ENCODE data around the gene AGL.

AGL gene

GRCh38 chr1:99814373-99814900 is 35.7 kb upstream of the AGL start:
- Histone ChIP-seq H3K9me2 (replicated peaks; ENCODE audit: control insufficient read depth, low read length) (no peaks in the 10 kb centered on the region), H3K27me3 (ENCODE audit: control insufficient read depth, low read length) (no peaks in the 10 kb centered on the region), H3K4me2 (ENCODE audit: low read length) (no peak overlapping the region), H3K36me3 (ENCODE audit: control insufficient read depth, low read length) (no peaks in the 10 kb centered on the region), H3K27ac (ENCODE audit: low read depth, low read length) (no peak overlapping the region), H3F3A (ENCODE audit: control insufficient read depth, insufficient read depth) (no peaks in the 10 kb centered on the region), H3K4me1 (ENCODE audit: control insufficient read depth, low read length) (peaks cover 5% of the 10 kb centered on the region; the same call in 1 of the 2 replicates), H3K9me3 (ENCODE audit: control insufficient read depth, insufficient read depth, low read length) (no peaks in the 10 kb centered on the region), H4K20me1 (ENCODE audit: control insufficient read depth, insufficient read depth, low read depth, low read length) (no peaks in the 10 kb centered on the region), H3K4me3 (ENCODE audit: low read length) (no peak overlapping the region), H3K79me2 (ENCODE audit: control insufficient read depth, low read length) (no peaks in the 10 kb centered on the region)
- TF ChIP-seq CTCF (IDR thresholded peaks at IDR 0.05; ENCODE audit: low read depth, low read length, poor library complexity, severe bottlenecking), result no peak
- no peak for TF ChIP-seq EZH2phosphoT487 (IDR thresholded peaks at IDR 0.05; ENCODE audit: borderline replicate concordance, low read length)

- Histone ChIP-seq H3K4me3 (ENCODE audit: low read length) (no peak overlapping the region), H3K9me3 (ENCODE audit: control insufficient read depth, insufficient read depth, low read length) (no peaks in the 10 kb centered on the region), H3K4me2 (ENCODE audit: low read length) (no peak overlapping the region), H3K27me3 (ENCODE audit: control insufficient read depth, low read length) (no peaks in the 10 kb centered on the region), H4K20me1 (ENCODE audit: control insufficient read depth, insufficient read depth, low read depth, low read length) (no peaks in the 10 kb centered on the region), H3K27ac (ENCODE audit: low read depth, low read length) (no peak overlapping the region), H3F3A (ENCODE audit: control insufficient read depth, insufficient read depth) (no peaks in the 10 kb centered on the region), H3K4me1 (ENCODE audit: control insufficient read depth, low read length) (no peaks in the 10 kb centered on the region), H3K79me2 (ENCODE audit: control insufficient read depth, low read length) (no peaks in the 10 kb centered on the region), H3K36me3 (ENCODE audit: control insufficient read depth, low read length) (no peaks in the 10 kb centered on the region), H3K9me2 (replicated peaks; ENCODE audit: control insufficient read depth, low read length) (no peaks in the 10 kb centered on the region)
- TF ChIP-seq EZH2phosphoT487 (IDR thresholded peaks at IDR 0.05; ENCODE audit: borderline replicate concordance, low read length) (no peak), CTCF (IDR thresholded peaks at IDR 0.05; ENCODE audit: low read depth, low read length, poor library complexity, severe bottlenecking) (no peak)
Measured at GRCh38 chr1:99816656-99817055, 33.5 kb upstream of the AGL start.

- H3K36me3 ChIP-seq (ENCODE audit: control insufficient read depth, low read length), result no peaks in the 10 kb centered on the region
- no peak overlapping the region for H3K27ac ChIP-seq (ENCODE audit: low read depth, low read length)
- no peaks in the 10 kb centered on the region for H3K9me3 ChIP-seq (ENCODE audit: control insufficient read depth, insufficient read depth, low read length)
- no peaks in the 10 kb centered on the region for H3K9me2 ChIP-seq (replicated peaks; ENCODE audit: control insufficient read depth, low read length)
- no peaks in the 10 kb centered on the region for H3F3A ChIP-seq (ENCODE audit: control insufficient read depth, insufficient read depth)
- no peak overlapping the region for H3K4me3 ChIP-seq (ENCODE audit: low read length)
- H3K79me2 ChIP-seq (ENCODE audit: control insufficient read depth, low read length), result no peaks in the 10 kb centered on the region
- H3K4me1 ChIP-seq (ENCODE audit: control insufficient read depth, low read length), result no peaks in the 10 kb centered on the region
- no peak overlapping the region for H3K4me2 ChIP-seq (ENCODE audit: low read length)
- no peaks in the 10 kb centered on the region for H4K20me1 ChIP-seq (ENCODE audit: control insufficient read depth, insufficient read depth, low read depth, low read length)
- no peaks in the 10 kb centered on the region for H3K27me3 ChIP-seq (ENCODE audit: control insufficient read depth, low read length)
- TF ChIP-seq CTCF (IDR thresholded peaks at IDR 0.05; ENCODE audit: low read depth, low read length, poor library complexity, severe bottlenecking) (no peak), EZH2phosphoT487 (IDR thresholded peaks at IDR 0.05; ENCODE audit: borderline replicate concordance, low read length) (no peak)
Measured at GRCh38 chr1:99818063-99818699, 32.0 kb upstream of the AGL start.
